Gastrocnemius medialis (tissue), 4 donors: Measurements from ENCODE around the gene FAM98C. TPM values are rescaled to one million over a fixed set of nuclear protein-coding genes. Genes with fewer than 3 reads are reported as not detected.

Experiments used
- ATAC-seq, 2 donors: fragments of 150-250 bp; one replicate each; pipeline ENCODE4 v1.9.1; 2016
- DNase-seq, 2 donors: peaks; one replicate each; pipeline ENCODE4 v3.0.0-alpha.2; 2019
- H3K27ac ChIP-seq, 4 donors: fragments of 200-600 bp; sonication (generic); 1 replicate in 1 of 4; 2 replicates in 3 of 4; pipeline ENCODE4 v1.5.1; 2016 to 2018; ENCODE audit warnings: mild to moderate bottlenecking in 2 of 4, moderate library complexity in 1 of 4
- H3K27me3 ChIP-seq, 3 donors: fragments of 200-600 bp; sonication (generic) in 2 of 3; 1 replicate in 1 of 3; 2 replicates in 2 of 3; pipeline versions ENCODE4 v1.5.1 to v1.6.0; 2016 to 2019; ENCODE audit warnings: mild to moderate bottlenecking in 1 of 3, moderate library complexity in 1 of 3
- H3K36me3 ChIP-seq, 2 donors: fragments of 200-600 bp; sonication (generic) in 1 of 2; one replicate each; pipeline ENCODE4 v1.5.1; 2017 to 2018
- H3K4me1 ChIP-seq, 2 donors: fragments of 200-600 bp; sonication (generic) in 1 of 2; one replicate each; pipeline ENCODE4 v1.5.1; 2016 to 2017; ENCODE audit warnings: mild to moderate bottlenecking in 2 of 2
- H3K4me3 ChIP-seq, 4 donors: fragments of 200-600 bp; sonication (generic) in 3 of 4; 1 replicate in 1 of 4; 2 replicates in 3 of 4; pipeline ENCODE4 v1.5.1; 2016 to 2019; ENCODE audit warnings: mild to moderate bottlenecking in 2 of 4
- H3K9me3 ChIP-seq, 3 donors: fragments of 200-600 bp; sonication (generic) in 2 of 3; 1 replicate in 1 of 3; 2 replicates in 2 of 3; pipeline ENCODE4 v1.5.1; 2016 to 2019
- CTCF ChIP-seq, 5 experiments: fragments of 450-650 bp in 3 of 5; fragments of 200-600 bp in 2 of 5; sonication (generic) in 2 of 5; IDR thresholded peaks in 4 of 5; conservative IDR thresholded peaks in 1 of 5; 1 replicate in 4 of 5; 2 replicates in 1 of 5; pipeline ENCODE4 v1.5.1; 2016 to 2019; ENCODE audit warnings: antibody characterized with exemption in 5 of 5, mild to moderate bottlenecking in 3 of 5, moderate library complexity in 3 of 5
- POLR2A ChIP-seq, 2 donors: fragments of 450-650 bp; IDR thresholded peaks; one replicate each; pipeline ENCODE4 v1.6.1; 2017; ENCODE audit warnings: antibody characterized with exemption in 2 of 2, mild to moderate bottlenecking in 2 of 2, moderate library complexity in 2 of 2
- in situ Hi-C, 4 donors: fragments of 200-750 bp; cut with MboI; loops; one replicate each; pipeline versions ENCODE4 v1.15.0 to v1.8.0; 2017; ENCODE audit warnings: low sequenced_read_pairs in 4 of 4
- intact Hi-C: fragments of 100-400 bp; cut with DNase I; formaldehyde crosslinking; loops from one replicate; pipeline ENCODE4 v1.15.1; 2023; ENCODE audit warnings: low total_unique reads
- total RNA-seq, 4 donors: library from RNA; depleted of rRNA; stranded (reverse); fragments of >200 nt; gene quantifications; one replicate each; pipeline versions ENCODE4 v1.1.0 to v1.2.3, GENCODE V29; 2016

Gene FAM98C
- total RNA-seq, 4 donors from 2014 or later = 1.9 to 17.4 (median 3.3) TPM

GRCh38 chr19:38388349-38389100 lies 14.4 kb upstream of the FAM98C start, which contains the start of gene SPRED3:
Gene SPRED3, plus strand, starts transcription at chr19:38388697. Its CDS starts 1,606 bp downstream, at chr19:38390303.
- Histone ChIP-seq H3K36me3 (peaks cover 2 to 18% of the 10 kb centered on the region in 2 donors), H3K9me3 (no peaks in the 10 kb centered on the region), H3K27ac (peak within 1 kb of the TSS; percentile 43 to 78 (median 71)), H3K4me1 (peaks cover 6 to 22% of the 10 kb centered on the region in 2 donors), H3K4me3 (peak within 1 kb of the TSS; percentile 33 to 63 (median 55)), H3K27me3 (peaks cover 0 to 12% (median 5%) of the 10 kb centered on the region in 3 donors)
- no peak for TF ChIP-seq CTCF (IDR thresholded peaks at IDR 0.05 in 4 of 5, conservative IDR thresholded peaks at IDR 0.05 in 1 of 5)
- TF ChIP-seq POLR2A (IDR thresholded peaks at IDR 0.05) = no peak
- ATAC-seq (peak in 1 of 2 donors; percentile 4), DNase-seq (no peak)
- in situ Hi-C loops = loop anchor here in 1 of 4 donors (25.0 kb wide), 1 partner anchor 449 kb away; the partner anchor contains the start of genes ECH1 and HNRNPL
- intact Hi-C loops = loop anchor here (10.0 kb wide), 1 partner anchor 326 kb away; no protein-coding TSS in a partner anchor

DNA sequence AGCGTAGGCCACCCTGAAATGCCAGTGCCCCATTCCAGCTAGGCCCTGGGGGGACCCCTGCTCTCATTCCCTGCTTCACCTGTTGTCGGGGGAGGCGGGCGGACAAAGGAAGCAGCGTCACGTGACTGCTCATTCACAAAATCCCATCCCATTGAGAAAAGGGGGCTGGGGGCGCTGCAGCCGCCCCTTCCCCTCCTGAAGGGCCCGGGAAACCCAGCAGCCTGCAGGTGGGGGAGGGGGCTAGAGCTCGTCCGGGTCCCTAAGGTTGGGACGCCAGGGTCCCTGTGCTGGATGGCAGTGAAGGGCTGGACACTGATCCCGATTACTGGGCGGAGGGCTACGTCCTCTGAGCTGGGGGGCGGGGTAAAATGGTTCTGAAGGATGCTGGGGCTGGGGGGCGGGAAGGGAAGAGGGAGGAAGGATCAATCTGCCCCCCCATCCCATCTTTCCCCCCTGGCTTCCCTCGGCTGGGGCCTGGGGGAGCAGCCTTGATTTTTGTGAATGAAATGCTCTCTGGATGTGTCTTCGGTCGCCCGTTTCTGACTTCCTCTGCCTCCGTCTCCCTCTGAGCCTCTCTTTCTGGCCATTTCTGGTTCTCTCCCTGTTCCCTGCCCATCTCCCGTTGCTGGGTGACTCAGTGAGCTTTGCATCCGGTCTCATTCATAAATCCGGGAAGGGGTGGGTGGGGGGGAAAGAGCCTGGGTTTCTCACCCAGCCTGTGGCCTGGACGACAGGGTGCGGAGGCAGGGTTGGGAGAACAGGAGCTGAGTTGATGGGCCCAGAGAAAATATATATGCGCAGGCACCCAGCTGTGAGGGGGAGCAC lies 13.6 kb upstream of the FAM98C start:
- Histone ChIP-seq H3K27me3 (peaks cover 3 to 13% (median 11%) of the 10 kb centered on the region in 3 donors), H3K36me3 (peaks cover 0 to 10% of the 10 kb centered on the region in 2 donors), H3K4me3 (peak overlapping the region in 2 of 4 donors; percentile 33 to 63), H3K27ac (no peak overlapping the region), H3K4me1 (peaks cover 6 to 22% of the 10 kb centered on the region in 2 donors), H3K9me3 (no peaks in the 10 kb centered on the region)
- no peak for DNase-seq
- in situ Hi-C loops (loop anchor here in 1 of 4 donors (25.0 kb wide), 1 partner anchor 448 kb away; the partner anchor contains the start of genes ECH1 and HNRNPL), intact Hi-C loops (loop anchor here (10.0 kb wide), 1 partner anchor 325 kb away; no protein-coding TSS in a partner anchor)
- ATAC-seq = no peak
- TF ChIP-seq CTCF (IDR thresholded peaks at IDR 0.05 in 4 of 5, conservative IDR thresholded peaks at IDR 0.05 in 1 of 5) (no peak), POLR2A (IDR thresholded peaks at IDR 0.05) (no peak)

DNA sequence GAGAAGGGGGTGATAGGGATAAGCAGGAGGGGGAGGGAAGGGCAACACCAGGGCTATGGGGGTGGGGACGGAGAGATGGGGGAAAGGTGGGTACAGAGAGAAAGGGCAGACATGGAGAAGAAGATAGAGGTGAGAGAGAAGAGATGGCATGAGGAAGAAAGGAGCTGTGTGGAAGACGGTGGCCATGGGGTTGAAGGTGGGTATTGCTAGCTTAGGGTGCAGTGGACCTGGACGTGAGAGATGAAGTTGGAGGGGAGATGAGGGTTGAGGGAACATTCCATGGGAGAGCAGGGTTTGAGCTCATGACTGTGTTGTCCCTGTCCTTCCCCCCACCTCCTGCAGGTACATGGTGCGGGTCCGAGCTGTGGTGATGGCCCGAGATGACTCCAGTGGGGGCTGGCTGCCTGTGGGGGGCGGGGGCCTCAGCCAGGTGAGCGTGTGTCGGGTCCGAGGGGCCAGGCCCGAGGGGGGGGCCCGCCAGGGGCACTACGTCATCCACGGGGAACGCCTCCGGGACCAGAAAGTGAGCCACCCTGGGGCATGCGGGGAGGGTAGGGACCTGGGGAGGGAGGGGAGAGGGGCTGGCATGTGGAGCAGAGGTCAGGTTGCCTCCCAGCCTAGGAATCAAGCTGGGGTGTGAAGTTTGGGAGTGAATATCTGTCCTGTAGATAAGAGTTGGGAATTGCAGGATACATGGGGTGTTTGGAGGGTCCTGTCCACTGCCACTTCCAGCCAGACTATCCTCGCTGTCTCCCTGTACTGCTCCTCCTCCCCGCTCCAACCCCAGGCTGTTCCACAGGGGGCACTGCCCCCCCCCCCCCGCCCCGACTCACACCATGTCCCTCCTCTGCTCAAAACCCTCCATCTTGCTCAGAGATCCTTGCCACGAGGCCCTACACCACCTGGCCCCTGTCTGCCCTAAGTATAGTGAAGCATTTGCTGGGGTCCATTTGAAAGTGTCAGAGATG lies 12.7 kb upstream of the FAM98C start:
- peaks cover 12 to 22% (median 20%) of the 10 kb centered on the region in 3 donors for H3K27me3 ChIP-seq
- no peak for ATAC-seq
- intact Hi-C loops = loop anchor here (10.0 kb wide), 1 partner anchor 325 kb away; no protein-coding TSS in a partner anchor

More for the DNA sequence above, 12.7 kb upstream of the FAM98C start:
- H3K9me3 ChIP-seq = no peaks in the 10 kb centered on the region
- peaks cover 0 to 3% of the 10 kb centered on the region in 2 donors for H3K36me3 ChIP-seq
- no peak for DNase-seq
- no peak overlapping the region for H3K27ac ChIP-seq
- peaks cover 6 to 22% of the 10 kb centered on the region in 2 donors for H3K4me1 ChIP-seq
- in situ Hi-C loops = loop anchor here in 1 of 4 donors (25.0 kb wide), 1 partner anchor 447 kb away; the partner anchor contains the start of genes ECH1 and HNRNPL
- TF ChIP-seq POLR2A (IDR thresholded peaks at IDR 0.05) = no peak
- no peak for TF ChIP-seq CTCF (IDR thresholded peaks at IDR 0.05 in 4 of 5, conservative IDR thresholded peaks at IDR 0.05 in 1 of 5)
- H3K4me3 ChIP-seq = no peak overlapping the region
